HT1080 (cell line): Measurements from ENCODE around the gene SF3B1. TPM values are rescaled to one million over a fixed set of nuclear protein-coding genes. Genes with fewer than 3 reads are reported as not detected.
"Not testable (repeated sequence)": the region's sequence is repeated elsewhere in the genome, so short reads cannot be mapped to it uniquely, and the experiment has no call there.

Experiments used
- DNase-seq: peaks from one replicate; pipeline ENCODE4 v3.0.0-alpha.2; 2015; ENCODE audit warnings: low read depth
- polyA plus RNA-seq, 2 experiments: library from polyadenylated mRNA; depleted of rRNA; stranded (reverse); fragments of >200 nt; gene quantifications; 2 replicates each; pipeline ENCODE4 v1.2.3, GENCODE V29; 2015
- total RNA-seq: library from RNA; depleted of rRNA; stranded (reverse); fragments of >200 nt; shearing (Covaris generic); gene quantifications from 2 replicates; pipeline ENCODE4 v1.2.3, GENCODE V29; 2014; rRNA removed

Gene SF3B1, protein sequence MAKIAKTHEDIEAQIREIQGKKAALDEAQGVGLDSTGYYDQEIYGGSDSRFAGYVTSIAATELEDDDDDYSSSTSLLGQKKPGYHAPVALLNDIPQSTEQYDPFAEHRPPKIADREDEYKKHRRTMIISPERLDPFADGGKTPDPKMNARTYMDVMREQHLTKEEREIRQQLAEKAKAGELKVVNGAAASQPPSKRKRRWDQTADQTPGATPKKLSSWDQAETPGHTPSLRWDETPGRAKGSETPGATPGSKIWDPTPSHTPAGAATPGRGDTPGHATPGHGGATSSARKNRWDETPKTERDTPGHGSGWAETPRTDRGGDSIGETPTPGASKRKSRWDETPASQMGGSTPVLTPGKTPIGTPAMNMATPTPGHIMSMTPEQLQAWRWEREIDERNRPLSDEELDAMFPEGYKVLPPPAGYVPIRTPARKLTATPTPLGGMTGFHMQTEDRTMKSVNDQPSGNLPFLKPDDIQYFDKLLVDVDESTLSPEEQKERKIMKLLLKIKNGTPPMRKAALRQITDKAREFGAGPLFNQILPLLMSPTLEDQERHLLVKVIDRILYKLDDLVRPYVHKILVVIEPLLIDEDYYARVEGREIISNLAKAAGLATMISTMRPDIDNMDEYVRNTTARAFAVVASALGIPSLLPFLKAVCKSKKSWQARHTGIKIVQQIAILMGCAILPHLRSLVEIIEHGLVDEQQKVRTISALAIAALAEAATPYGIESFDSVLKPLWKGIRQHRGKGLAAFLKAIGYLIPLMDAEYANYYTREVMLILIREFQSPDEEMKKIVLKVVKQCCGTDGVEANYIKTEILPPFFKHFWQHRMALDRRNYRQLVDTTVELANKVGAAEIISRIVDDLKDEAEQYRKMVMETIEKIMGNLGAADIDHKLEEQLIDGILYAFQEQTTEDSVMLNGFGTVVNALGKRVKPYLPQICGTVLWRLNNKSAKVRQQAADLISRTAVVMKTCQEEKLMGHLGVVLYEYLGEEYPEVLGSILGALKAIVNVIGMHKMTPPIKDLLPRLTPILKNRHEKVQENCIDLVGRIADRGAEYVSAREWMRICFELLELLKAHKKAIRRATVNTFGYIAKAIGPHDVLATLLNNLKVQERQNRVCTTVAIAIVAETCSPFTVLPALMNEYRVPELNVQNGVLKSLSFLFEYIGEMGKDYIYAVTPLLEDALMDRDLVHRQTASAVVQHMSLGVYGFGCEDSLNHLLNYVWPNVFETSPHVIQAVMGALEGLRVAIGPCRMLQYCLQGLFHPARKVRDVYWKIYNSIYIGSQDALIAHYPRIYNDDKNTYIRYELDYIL
- total RNA-seq, result 137 and 168 TPM in 2 replicates
- 113 and 135 TPM in 2 replicates for polyA plus RNA-seq (2015; cell fraction: cytosol; rRNA removed)
- polyA plus RNA-seq (2015; cell fraction: nucleus; rRNA removed), result 1,039 and 1,147 TPM in 2 replicates

DNA sequence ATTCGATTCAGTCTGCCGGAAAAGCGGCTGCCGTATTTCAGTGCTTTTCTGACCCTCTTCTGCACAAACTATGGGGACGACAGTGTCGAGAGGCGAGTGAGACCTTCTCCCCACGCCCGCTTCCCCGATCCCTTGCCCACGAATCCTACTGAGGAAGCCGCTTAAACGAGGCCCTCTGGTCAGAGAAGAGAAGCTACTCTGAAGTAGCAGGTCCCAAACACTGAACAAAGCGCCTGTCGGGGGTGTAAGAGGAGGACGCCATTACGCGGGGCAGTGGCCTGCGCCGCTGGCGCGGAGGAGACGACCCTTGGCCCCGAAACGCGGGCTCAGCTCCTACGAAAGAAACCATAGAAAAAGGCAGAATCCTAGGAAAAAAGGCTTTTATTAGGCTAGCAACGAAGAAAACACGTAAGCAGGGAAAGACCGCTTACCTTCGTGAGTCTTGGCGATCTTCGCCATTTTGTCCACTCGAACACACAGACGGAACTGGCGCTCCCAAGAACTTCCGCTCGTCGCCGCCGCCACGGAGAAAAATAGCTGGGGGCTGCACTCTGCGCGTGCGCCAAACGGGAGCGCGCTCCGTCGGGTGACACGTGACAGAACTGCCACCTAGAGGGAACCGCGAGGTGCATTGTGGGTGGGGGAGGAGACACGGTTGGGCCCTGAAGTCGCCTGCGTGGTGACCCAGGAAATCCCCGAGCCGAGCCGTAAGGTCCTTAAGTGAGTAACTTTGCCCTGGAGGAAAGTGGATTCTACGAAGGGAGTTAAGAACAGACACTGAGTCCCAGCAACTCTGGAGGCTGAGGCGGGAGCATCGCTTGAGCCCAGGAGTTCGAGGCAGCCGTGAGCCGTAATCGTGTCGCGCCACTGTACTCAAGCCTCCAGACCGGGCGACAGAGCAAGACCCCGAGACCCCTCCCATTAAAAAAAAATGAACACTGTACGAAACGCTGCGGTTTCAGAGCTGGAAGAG lies at the start of gene SF3B1:
Gene SF3B1 (minus strand): TSS at position 488 of the 973 bp plus-strand sequence. CDS start 29 bp downstream, at position 459.
- peak; percentile 97 for DNase-seq

DNA sequence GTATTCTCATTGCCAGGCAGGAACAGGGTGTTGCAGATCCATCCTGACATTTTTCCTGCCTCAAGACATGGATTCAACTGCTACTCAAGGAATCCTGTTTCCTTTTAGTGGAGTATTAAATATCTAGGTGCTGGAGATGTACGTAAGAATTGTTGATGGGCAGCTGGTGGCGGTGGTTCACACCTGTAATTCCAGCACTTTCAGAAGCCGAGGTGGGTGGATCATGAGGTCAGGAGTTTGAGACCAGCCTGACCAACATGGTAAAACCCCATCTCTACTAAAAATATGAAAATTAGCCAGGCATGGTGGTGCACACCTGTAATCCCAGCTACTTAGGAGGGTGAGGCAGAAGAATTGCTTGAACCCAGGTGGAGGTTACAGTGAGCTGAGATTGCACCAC lies 49.4 kb upstream of the SF3B1 start:
- not testable (repeated sequence) for DNase-seq

DNA sequence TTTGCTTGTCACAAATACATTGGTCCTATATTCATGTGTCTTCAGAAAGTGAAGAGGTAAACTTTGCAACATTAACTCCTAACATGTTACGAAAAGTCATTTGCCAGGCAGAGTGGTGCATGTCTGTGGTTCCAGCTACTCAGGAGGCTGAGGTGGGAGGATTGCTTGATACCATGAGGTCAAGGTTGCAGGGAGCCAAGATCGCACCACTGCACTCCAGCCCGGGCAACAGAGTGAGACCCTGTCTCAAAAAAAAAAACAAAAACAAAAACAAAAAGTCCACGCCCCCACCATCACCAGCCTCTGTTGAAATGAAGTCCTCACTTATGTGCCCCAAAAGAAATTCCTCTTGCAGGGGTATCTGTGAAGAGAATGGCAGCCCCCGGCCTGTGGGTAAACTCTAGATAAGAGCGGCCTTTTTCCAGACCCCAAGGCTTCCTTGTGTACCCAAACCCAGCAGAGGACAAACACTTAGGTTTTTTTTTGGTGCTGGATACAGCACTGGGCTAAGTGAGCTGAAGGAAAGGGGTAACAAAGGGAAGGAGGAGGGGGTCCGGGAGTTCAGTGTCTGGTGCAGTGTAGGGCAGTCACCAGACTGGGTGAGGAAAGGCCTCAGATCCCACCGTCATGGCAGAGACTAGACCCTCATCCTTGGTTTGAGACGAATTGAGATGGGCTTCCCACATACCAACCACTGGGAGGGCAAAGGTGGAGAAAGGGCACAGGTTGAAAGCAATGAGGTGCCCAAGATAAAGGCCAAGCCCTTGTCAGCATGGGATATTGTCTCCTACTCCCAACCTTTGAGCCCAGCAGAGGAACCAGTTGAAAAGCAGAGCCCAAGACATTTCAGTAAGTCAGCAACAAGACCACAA lies 45.6 kb upstream of the SF3B1 start:
- no peak for DNase-seq

DNA sequence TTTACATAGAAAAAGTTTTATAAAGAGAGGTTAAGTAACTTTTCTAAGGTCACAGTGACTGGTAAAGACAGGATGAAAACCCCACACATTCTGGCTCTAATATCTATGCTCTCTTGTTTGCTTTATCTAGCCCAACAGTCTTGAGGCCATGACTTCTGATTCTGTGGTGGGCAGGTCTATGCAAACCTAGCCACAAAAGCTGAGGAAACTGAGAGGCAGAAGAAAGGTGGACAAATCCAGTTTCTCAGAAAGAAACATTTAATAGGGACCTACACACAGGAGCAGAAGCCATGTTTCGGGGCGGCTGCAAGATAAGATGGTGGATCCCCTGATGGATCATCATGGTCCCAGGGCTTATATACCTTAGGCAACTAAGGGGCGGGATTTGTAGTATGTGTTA lies 43.0 kb upstream of the SF3B1 start:
- no peak for DNase-seq

DNA sequence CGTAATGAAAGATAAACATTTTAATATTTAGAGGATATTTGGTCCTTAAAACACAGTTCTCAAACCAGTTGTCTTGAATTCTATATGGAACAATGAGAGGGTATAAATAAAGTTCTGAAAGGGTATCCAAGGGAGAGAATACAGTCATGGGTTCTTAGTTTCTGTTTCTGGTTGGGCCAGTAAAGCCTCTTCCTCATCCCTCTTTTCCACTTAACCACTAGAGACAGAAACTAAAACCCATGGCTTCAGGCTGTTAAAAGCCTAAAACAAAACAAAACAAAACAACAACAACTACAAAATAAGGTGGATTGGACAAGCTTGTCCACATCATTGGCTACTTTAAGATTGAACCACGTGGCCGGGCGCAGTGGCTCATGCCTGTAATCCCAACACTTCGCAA lies 37.3 kb upstream of the SF3B1 start:
- no peak for DNase-seq

DNA sequence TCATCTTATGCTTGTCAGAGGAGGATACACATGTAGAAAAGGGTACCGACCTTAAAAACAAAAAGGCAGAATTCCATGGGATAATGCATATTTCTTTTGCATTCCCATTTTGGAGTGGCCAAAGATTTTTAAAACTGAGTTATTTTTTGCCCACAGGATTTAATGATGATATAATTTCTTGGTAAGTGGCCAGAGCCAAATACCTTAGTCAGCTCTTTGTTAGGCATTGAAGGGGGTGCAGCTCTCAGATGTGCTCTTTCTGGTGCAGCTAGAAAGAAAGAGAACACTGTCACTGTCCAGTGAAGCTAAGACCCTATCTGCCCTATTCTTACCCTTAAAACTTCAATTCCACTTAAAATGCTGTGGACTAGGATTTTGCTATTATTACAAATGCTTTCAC lies 29.3 kb upstream of the SF3B1 start:
- DNase-seq, result no peak

DNA sequence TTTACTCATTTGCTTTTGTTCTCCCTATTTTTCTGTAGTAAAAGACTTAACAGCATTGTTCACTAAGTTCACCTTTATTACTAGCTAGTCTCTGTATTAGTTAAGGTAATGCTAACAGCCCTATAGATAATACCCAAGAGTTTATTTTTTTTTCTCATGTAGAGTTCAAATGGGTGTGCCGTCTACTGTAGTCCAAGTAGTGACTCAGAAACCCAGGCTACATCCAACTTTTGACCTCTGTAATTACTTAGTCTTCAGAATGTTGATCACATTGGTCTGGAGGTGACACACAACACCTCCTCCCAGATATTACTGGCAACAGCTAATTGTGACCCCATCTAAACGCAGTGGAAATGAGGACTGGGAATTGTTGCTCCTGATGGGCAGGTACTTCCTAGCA lies 26.2 kb upstream of the SF3B1 start:
- DNase-seq, result no peak

DNA sequence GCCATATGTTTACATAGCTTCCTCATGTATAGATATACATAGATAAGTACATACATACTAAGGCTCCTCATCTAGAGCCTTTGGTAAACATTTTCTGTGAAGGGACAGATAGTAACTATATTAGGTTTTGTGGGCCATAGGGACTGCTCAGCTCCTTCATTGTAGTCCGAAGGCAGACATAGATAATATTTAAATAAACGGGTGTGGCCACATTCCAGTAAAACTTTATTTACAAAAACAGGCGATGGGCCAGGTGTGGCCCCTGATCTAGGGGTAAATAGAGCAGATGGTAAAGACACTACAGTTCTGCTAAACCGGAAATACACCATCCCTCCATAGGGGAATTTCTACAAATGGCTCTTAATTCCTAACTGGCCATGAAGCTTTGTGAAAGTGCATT lies 25.8 kb upstream of the SF3B1 start:
- DNase-seq, result no peak

DNA sequence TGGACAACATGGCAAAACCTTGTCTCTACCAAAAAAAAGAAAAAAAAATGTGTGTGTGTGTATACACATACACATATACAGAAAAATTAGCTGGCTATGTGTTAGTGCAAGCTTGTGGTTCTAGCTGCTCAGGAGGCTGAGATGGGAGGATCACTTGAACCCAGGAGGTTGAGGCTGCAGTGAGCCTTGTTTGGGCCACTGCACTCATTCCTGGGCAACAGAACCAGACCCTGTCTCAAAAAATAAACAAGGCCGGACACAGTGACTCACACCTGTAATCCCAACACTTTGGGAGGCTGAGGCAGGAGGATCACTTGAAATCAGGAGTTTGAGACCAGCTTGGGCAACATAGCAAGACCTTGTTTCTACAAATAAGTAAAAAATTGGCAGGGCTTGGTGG lies 20.6 kb upstream of the SF3B1 start:
- DNase-seq, result no peak

DNA sequence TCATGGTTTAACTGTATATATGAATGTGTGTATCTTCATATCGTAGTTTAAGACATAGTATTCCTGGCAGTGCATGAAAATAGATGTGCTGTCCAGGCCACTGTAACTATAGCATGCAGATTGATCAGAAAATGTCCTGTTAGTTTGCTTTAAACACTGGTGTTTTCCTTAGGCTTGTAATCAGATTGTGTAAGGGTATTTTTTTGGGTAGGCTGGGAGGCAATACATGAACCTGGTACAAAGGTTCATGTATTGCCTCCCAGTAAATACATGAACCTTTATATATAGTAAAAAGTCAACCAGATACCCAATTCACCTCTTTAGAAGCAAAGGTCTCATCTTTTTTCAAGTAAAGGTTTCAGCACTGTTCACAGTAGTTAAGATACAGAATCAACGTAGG lies 20.1 kb upstream of the SF3B1 start:
- DNase-seq, result no peak

DNA sequence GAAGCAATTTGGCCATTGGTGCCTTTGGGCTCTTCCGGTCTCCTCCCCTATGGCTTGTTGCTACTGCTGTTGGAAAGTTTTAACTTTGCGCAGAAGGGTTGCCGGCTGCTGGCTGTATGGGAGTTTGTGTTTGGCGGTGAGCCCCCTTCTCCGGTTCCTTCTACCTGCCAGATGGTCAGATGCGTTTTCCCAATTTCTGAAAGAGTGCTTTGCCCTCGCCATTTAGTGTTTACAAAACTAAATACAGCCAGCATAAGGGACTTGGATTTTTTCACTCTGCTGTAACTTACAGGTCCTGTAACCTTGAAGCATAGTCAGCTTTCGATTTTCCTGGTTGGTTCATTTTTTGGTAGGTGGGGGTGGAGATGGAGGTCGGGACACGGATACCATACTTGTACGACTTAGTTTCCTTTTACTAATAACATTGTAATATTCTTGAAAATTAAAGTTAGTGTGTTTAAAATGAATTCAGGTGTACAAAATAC lies 19.1 kb upstream of the SF3B1 start:
- DNase-seq, result no peak

DNA sequence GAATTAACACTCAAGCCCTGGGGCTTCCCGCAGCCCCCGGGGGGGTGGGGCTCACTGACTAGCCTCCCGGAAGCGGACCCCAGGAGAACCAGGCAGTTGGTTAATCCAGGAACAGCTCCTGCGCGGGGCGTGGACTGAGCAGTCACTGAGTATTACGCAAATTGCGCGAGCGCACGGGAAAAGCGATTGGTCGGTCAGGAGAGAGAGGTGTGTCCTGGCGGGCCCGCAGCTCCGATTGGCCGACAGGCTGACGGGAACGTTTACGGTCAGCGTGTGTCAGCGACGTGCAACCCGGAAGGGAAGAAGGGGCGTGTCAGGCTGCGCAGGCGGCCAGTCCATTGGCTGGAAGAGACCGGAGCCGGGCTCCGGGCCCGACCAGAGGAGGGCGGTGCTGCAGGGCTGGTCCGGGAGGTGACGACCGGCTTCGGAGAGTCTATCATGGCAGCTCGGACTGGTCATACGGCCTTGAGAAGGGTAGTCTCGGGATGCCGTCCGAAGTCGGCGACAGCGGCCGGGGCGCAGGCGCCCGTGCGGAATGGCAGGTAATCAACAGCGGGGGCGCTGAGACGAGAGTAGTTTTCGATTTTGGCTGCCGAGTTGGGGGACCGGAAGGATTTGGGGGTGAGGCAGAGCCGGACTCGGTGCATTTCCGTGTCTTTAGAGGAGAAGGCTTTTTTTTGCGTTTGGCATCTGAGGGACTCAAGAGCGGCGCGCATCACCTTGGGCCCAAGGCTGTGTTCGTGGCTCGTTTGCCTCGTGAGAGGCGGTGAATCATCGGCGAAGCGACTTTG lies 18.5 kb upstream of the SF3B1 start, which contains the start of gene COQ10B:
Gene COQ10B (plus strand): TSS at position 430 of the 791 bp plus-strand sequence. CDS start 9 bp downstream, at position 439.
- peak; percentile 100 for DNase-seq

DNA sequence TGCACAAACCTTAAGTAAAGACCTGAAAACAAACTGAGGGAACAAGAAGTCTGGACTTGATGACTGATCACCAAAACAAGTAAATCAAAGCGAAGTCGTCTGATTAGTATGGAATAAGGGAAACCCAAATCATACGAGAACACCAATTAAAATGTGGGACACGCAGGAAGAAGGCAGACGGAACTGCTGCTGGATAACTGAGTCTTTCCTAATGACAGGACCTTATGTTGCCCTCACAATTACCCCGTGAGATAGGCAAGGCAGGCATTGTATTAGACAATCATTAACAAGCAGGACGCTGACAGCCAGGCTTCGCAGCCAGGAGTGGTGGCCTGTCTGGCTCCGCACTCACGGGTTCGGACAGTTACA lies 17.9 kb upstream of the SF3B1 start:
- no peak for DNase-seq

DNA sequence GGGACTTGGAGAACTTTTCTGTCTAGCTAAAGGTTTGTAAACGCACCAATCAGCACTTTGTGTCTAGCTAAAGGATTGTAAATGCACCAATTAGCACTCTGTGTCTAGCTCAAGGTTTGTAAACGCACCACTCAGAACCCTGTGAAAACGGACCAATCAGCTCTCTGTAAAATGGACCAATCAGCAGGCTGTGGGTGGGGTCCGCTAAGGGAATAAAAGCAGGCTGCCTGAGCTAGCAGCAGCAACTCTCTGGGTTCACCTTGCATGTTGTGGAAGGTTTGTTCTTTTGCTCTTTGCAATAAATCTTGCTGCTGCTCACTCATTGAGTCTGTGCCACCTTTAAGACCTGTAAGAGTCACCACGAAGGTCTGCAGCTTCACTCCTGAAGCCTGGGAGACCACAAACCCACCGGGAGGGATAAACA lies 16.1 kb upstream of the SF3B1 start:
- DNase-seq, result peak; percentile 30

DNA sequence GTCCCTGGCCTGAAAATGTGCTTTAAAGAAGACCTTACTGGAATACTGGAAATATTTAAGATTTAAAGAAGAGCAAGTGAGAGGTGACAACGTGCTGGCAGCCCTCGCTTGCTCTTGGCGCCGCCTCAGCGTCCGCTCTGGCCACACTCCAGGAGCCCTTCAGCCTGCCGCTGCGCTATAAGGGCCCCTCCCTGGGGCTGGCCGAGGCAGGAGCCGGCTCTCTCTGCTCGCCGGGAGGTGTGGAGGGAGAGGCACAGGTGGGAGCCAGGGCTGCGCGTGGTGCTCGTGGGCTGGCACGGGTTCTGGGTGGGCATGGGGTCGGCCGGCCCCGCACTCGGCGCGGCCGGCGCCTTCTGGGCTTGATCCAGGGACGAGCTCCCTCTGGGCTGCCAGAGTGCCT lies 15.6 kb upstream of the SF3B1 start:
- DNase-seq, result no peak

DNA sequence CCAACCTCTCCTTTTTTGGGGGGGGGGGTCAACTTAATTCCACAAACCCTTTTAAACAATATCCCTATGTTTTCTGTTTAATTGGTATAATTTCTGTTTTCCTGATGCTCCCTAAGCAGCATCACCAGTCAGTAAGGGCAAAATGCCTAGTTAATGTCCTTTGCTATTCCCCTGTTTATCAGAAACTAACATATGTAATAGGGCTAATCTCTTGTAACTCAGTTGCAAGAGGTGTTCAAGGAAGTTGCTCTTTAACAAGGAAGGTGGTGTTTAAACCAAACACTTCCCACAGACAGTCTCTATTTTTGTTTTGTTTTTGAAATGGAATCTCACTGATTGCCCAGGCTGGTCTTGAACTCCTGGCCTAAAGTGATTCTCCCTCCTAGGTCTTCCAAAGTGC lies 12.0 kb upstream of the SF3B1 start:
- DNase-seq, result no peak

DNA sequence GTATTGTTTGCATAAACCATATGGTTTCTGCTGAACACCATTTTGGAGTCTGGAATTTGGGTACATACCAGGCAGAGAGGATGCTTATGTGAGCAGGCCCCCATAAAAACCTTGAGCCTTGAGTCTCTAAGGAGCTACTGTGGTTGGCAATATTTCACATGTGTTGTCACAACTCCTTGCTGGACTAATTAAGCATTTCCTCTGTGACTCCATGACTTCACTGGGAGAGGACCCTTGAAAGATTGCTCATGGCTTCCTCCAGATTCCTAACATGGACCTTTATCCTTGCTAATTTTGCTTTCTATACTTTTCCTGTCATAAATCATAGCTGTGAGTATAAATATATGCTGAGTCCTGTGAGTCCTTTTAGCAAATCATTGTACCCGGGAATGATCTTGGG lies 10.9 kb upstream of the SF3B1 start:
- no peak for DNase-seq

DNA sequence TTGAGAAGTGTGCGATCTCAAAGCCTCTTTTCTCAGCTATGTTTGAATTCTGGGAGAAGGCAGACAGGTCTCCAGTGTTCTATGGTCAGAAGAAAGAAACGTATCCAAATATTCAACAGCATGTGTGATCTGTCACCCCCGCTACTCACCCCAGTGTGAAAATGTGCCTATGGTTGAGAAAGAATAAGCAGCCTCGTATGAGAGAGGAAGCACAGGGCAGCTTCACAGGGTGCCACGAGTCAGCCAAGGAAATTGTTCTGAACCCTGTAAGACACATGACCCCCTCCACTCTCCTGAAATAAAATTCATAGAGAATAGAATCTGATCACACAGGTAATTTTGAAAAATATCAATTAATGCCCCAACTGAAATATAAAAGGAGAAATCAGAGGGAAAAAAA lies 8.0 kb upstream of the SF3B1 start:
- DNase-seq, result peak; percentile 41
